HCT116 (cell line): ENCODE measurements around the gene OR13C3. TPM values are rescaled to one million over a fixed set of nuclear protein-coding genes. Genes with fewer than 3 reads are reported as not detected.

Source experiments
- ATAC-seq: fragments of 200-7000 bp; cut with Tn5 transposase; 2 replicates; pipeline ENCODE4 v1.9.1; 2020; ENCODE audit warnings: mild to moderate bottlenecking, moderate library complexity
- BruUV-seq: library from RNA; stranded (reverse); fragments of 400-500 nt; replicated peaks from 2 replicates; lab custom pipeline; 2021; lab: Mats Ljungman, UMichigan
- CTCF ChIA-PET: fragments of 300-600 bp; sonication (Branson Sonifier 250); formaldehyde crosslinking; loops from one replicate; lab custom pipeline; 2021; ENCODE audit warnings: antibody characterized with exemption; lab: Charles Lee
- POLR2A ChIA-PET: fragments of 300-600, 350-600 bp; sonication (Branson Sonifier 250); formaldehyde crosslinking; loops from one replicate; lab custom pipeline; 2021; ENCODE audit warnings: antibody characterized with exemption; lab: Charles Lee
- RAD21 ChIA-PET, 2 experiments: fragments of 300-600 bp; sonication (Branson Sonifier 250); formaldehyde crosslinking; loops; one replicate each; lab custom pipeline; 2023; ENCODE audit warnings: low total read pairs in 2 of 2; ENCODE audit not compliant: uncharacterized antibody in 2 of 2, unreplicated experiment in 2 of 2, low non-redundant PET in 1 of 2; lab: Charles Lee
- DNase-seq: peaks from one replicate; pipeline ENCODE4 v3.0.0-alpha.2; 2010; ENCODE audit warnings: low read depth, low spot score
- H2AFZ ChIP-seq: fragments of 200-600 bp; shearing (Covaris generic), sonication (generic); 2 replicates; pipeline ENCODE4 v1.6.1; 2017; ENCODE audit warnings: low read depth, mixed run types, mixed read lengths, antibody characterized with exemption, low read length; ENCODE audit not compliant: poor library complexity, severe bottlenecking
- H3K27ac ChIP-seq: 2 replicates; pipeline ENCODE4 v1.5.1; 2012; ENCODE audit warnings: low read depth, low read length
- H3K27me3 ChIP-seq: fragments of 200-600 bp; sonication (generic); 2 replicates; pipeline ENCODE4 v1.6.1; 2016; ENCODE audit warnings: mixed run types, low read length, mixed read lengths; ENCODE audit not compliant: insufficient read depth
- H3K36me3 ChIP-seq, 2 experiments: fragments of 200-500 bp in 1 of 2; fragments of 200-600 bp in 1 of 2; sonication (Bioruptor generic) in 1 of 2; sonication (generic) in 1 of 2; 2 replicates each; pipeline versions ENCODE4 v1.5.1 to v1.6.1; 2014 to 2016; ENCODE audit warnings: low read length in 2 of 2, inconsistent platforms in 1 of 2, mixed read lengths in 1 of 2, mixed run types in 1 of 2; ENCODE audit not compliant: insufficient read depth in 2 of 2, control insufficient read depth in 1 of 2
- H3K4me1 ChIP-seq, 2 experiments: fragments of 200-600 bp in 1 of 2; sonication (generic) in 1 of 2; 2 replicates each; pipeline versions ENCODE4 v1.5.1 to v1.6.1; 2012 to 2017; ENCODE audit warnings: low read length in 2 of 2, inconsistent platforms in 1 of 2, mild to moderate bottlenecking in 1 of 2, mixed read lengths in 1 of 2, mixed run types in 1 of 2, moderate library complexity in 1 of 2; ENCODE audit not compliant: insufficient read depth in 2 of 2, control insufficient read depth in 1 of 2
- H3K4me2 ChIP-seq: fragments of 200-600 bp; sonication (generic); 2 replicates; pipeline ENCODE4 v1.6.1; 2017; ENCODE audit warnings: mixed run types, low read length, mixed read lengths
- H3K4me3 ChIP-seq, 2 experiments: fragments of 200-600 bp in 1 of 2; sonication (generic) in 1 of 2; replicated peaks in 1 of 2; 2 replicates each; pipeline ENCODE4 v1.5.1; 2011 to 2016; ENCODE audit warnings: low read length in 2 of 2, control low read depth in 1 of 2, low read depth in 1 of 2, mild to moderate bottlenecking in 1 of 2, mixed read lengths in 1 of 2, mixed run types in 1 of 2
- H3K79me2 ChIP-seq: fragments of 200-600 bp; sonication (generic); 2 replicates; pipeline ENCODE4 v1.6.1; 2017; ENCODE audit warnings: mild to moderate bottlenecking, mixed run types, low read length, moderate library complexity, mixed read lengths; ENCODE audit not compliant: insufficient read depth
- H3K9ac ChIP-seq: fragments of 200-600 bp; sonication (generic); 2 replicates; pipeline ENCODE4 v1.6.1; 2016; ENCODE audit warnings: low read length, mixed read lengths
- H3K9me2 ChIP-seq: fragments of 200-600 bp; sonication (generic), shearing (Covaris generic); 2 replicates; pipeline ENCODE4 v1.6.1; 2017; ENCODE audit warnings: mixed run types, mild to moderate bottlenecking, moderate library complexity; ENCODE audit not compliant: insufficient read depth
- H3K9me3 ChIP-seq, 2 experiments: fragments of 200-500 bp in 1 of 2; fragments of 200-600 bp in 1 of 2; sonication (Bioruptor generic) in 1 of 2; sonication (generic) in 1 of 2; 2 replicates each; pipeline ENCODE4 v1.6.1; 2014 to 2017; ENCODE audit warnings: low read length in 2 of 2, mixed read lengths in 2 of 2, inconsistent platforms in 1 of 2, low read depth in 1 of 2, mild to moderate bottlenecking in 1 of 2, mixed run types in 1 of 2, moderate library complexity in 1 of 2; ENCODE audit not compliant: control insufficient read depth in 1 of 2, insufficient read depth in 1 of 2
- H4K20me1 ChIP-seq: fragments of 200-600 bp; sonication (generic), shearing (Covaris generic); 2 replicates; pipeline ENCODE4 v1.6.1; 2017; ENCODE audit warnings: mixed run types, mild to moderate bottlenecking, moderate library complexity; ENCODE audit not compliant: insufficient read depth
- ATF3 ChIP-seq: IDR thresholded peaks from 2 replicates; pipeline ENCODE4 v1.6.1; 2012
- CBX3 ChIP-seq: IDR thresholded peaks from 2 replicates; pipeline ENCODE4 v1.6.1; 2012; ENCODE audit warnings: low read depth
- CEBPB ChIP-seq: IDR thresholded peaks from 2 replicates; pipeline ENCODE4 v1.6.1; 2012; ENCODE audit warnings: low read depth
- ELF1 ChIP-seq: IDR thresholded peaks from 2 replicates; pipeline ENCODE4 v1.6.1; 2012; ENCODE audit warnings: low read depth, borderline replicate concordance
- EZH2 ChIP-seq: fragments of 200-600 bp; sonication (generic); IDR thresholded peaks from 2 replicates; pipeline ENCODE4 v1.6.1; 2017; ENCODE audit warnings: antibody characterized with exemption, mixed run types
- EZH2phosphoT487 ChIP-seq: fragments of 200-600 bp; IDR thresholded peaks from 2 replicates; pipeline ENCODE4 v1.6.1; 2018; ENCODE audit warnings: antibody characterized with exemption, borderline replicate concordance
- FOSL1 ChIP-seq: IDR thresholded peaks from 2 replicates; pipeline ENCODE4 v1.6.1; 2012; ENCODE audit warnings: low read depth
- POLR2A ChIP-seq: IDR thresholded peaks from 2 replicates; pipeline ENCODE4 v1.7.0; 2011; ENCODE audit warnings: borderline replicate concordance; ENCODE audit not compliant: insufficient read depth, insufficient read length; ENCODE audit errors: extremely low read depth
- POLR2AphosphoS5 ChIP-seq: IDR thresholded peaks from 2 replicates; pipeline ENCODE4 v1.6.1; 2011; ENCODE audit warnings: mild to moderate bottlenecking, low read depth, low read length, moderate library complexity
- RAD21 ChIP-seq: IDR thresholded peaks from 2 replicates; pipeline ENCODE4 v1.6.1; 2012; ENCODE audit warnings: low read depth, mild to moderate bottlenecking
- SIN3A ChIP-seq: IDR thresholded peaks from 2 replicates; pipeline ENCODE4 v1.6.1; 2012; ENCODE audit warnings: low read depth
- SP1 ChIP-seq: IDR thresholded peaks from 2 replicates; pipeline ENCODE4 v1.6.1; 2012; ENCODE audit warnings: low read depth
- SRF ChIP-seq: IDR thresholded peaks from 2 replicates; pipeline ENCODE4 v1.6.1; 2012; ENCODE audit warnings: low read depth
- TCF7L2 ChIP-seq: IDR thresholded peaks from 2 replicates; pipeline ENCODE4 v1.7.0; 2011; ENCODE audit warnings: borderline replicate concordance, inconsistent platforms; ENCODE audit not compliant: insufficient read depth, insufficient read length; ENCODE audit errors: extremely low read depth
- YY1 ChIP-seq: IDR thresholded peaks from 2 replicates; pipeline ENCODE4 v1.6.1; 2011; ENCODE audit warnings: low read length, low read depth, moderate library complexity, mild to moderate bottlenecking; ENCODE audit not compliant: insufficient replicate concordance; ENCODE audit errors: extremely low read depth
- ZFX ChIP-seq: fragments of 450-650 bp; IDR thresholded peaks from 2 replicates; pipeline ENCODE4 v1.6.1; 2017
- ZNF274 ChIP-seq: fragments of 200-500 bp; sonication (Bioruptor generic); IDR thresholded peaks from 2 replicates; pipeline ENCODE4 v1.6.1; 2014; ENCODE audit warnings: mild to moderate bottlenecking, low read depth, low read length, inconsistent platforms
- intact Hi-C: fragments of 100-400 bp; cut with micrococcal nuclease; formaldehyde crosslinking; loops from 2 replicates; pipeline ENCODE4 v1.10.0; 2022
- total RNA-seq: library from RNA; stranded (reverse); gene quantifications from one replicate; pipeline ENCODE4 v1.2.1, GENCODE V29; 2021; ENCODE audit not compliant: unreplicated experiment
- TF ChIP-seq, protein P1 (sequence below): IDR thresholded peaks from 2 replicates; pipeline ENCODE4 v1.6.1; 2012; ENCODE audit warnings: low read depth
- TF ChIP-seq, protein P2 (sequence below): IDR thresholded peaks from 2 replicates; pipeline ENCODE4 v1.6.1; 2012
- TF ChIP-seq, protein P3 (sequence below), 3 experiments: fragments of 200-600 bp in 1 of 3; sonication (generic) in 1 of 3; IDR thresholded peaks in 2 of 3; conservative IDR thresholded peaks in 1 of 3; 2 replicates each; pipeline ENCODE4 v1.5.1; 2012 to 2017; ENCODE audit warnings: low read depth in 2 of 3, low read length in 2 of 3, antibody characterized with exemption in 1 of 3, borderline replicate concordance in 1 of 3, control low read depth in 1 of 3, mild to moderate bottlenecking in 1 of 3, mixed read lengths in 1 of 3, mixed run types in 1 of 3, moderate library complexity in 1 of 3; ENCODE audit not compliant: insufficient read depth in 1 of 3

OR13C3 gene
- total RNA-seq, 1 experiment from 2014 or later: not detected

GRCh38 chr9:104514901-104515300, 21.8 kb downstream of the OR13C3 start:
- no peak overlapping the region for H3K4me3 ChIP-seq
- H3K9me3 ChIP-seq: no peaks in the 10 kb centered on the region
- RAD21 ChIA-PET: no interaction called here
- no peaks in the 10 kb centered on the region for H4K20me1 ChIP-seq
- H3K27me3 ChIP-seq: no peaks in the 10 kb centered on the region; the same call in 1 of the 2 replicates
- no peaks in the 10 kb centered on the region for H3K36me3 ChIP-seq
- intact Hi-C loops: no loop called here
- ATAC-seq: no peak
- H3K9me2 ChIP-seq: no peaks in the 10 kb centered on the region
- DNase-seq: no peak
- no TSS peak for BruUV-seq
- H3K4me1 ChIP-seq: no peaks in the 10 kb centered on the region
- POLR2A ChIA-PET: no interaction called here
- H3K9ac ChIP-seq: no peak overlapping the region
- no peak for TF ChIP-seq SP1
- TF ChIP-seq, protein P1, sequence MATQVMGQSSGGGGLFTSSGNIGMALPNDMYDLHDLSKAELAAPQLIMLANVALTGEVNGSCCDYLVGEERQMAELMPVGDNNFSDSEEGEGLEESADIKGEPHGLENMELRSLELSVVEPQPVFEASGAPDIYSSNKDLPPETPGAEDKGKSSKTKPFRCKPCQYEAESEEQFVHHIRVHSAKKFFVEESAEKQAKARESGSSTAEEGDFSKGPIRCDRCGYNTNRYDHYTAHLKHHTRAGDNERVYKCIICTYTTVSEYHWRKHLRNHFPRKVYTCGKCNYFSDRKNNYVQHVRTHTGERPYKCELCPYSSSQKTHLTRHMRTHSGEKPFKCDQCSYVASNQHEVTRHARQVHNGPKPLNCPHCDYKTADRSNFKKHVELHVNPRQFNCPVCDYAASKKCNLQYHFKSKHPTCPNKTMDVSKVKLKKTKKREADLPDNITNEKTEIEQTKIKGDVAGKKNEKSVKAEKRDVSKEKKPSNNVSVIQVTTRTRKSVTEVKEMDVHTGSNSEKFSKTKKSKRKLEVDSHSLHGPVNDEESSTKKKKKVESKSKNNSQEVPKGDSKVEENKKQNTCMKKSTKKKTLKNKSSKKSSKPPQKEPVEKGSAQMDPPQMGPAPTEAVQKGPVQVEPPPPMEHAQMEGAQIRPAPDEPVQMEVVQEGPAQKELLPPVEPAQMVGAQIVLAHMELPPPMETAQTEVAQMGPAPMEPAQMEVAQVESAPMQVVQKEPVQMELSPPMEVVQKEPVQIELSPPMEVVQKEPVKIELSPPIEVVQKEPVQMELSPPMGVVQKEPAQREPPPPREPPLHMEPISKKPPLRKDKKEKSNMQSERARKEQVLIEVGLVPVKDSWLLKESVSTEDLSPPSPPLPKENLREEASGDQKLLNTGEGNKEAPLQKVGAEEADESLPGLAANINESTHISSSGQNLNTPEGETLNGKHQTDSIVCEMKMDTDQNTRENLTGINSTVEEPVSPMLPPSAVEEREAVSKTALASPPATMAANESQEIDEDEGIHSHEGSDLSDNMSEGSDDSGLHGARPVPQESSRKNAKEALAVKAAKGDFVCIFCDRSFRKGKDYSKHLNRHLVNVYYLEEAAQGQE: no peak
- no peak for TF ChIP-seq POLR2AphosphoS5
- no peak for TF ChIP-seq EZH2phosphoT487
- no peak for TF ChIP-seq FOSL1
- no peak for TF ChIP-seq CBX3
- TF ChIP-seq ZNF274: no peak
- TF ChIP-seq, protein P2, sequence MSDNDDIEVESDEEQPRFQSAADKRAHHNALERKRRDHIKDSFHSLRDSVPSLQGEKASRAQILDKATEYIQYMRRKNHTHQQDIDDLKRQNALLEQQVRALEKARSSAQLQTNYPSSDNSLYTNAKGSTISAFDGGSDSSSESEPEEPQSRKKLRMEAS: no peak
- TF ChIP-seq ATF3: no peak
- no peak for TF ChIP-seq YY1
- TF ChIP-seq ZFX: no peak
- no peak for TF ChIP-seq ELF1
- no peak for TF ChIP-seq POLR2A
- TF ChIP-seq EZH2: no peak
- TF ChIP-seq TCF7L2: no peak
- no peak for TF ChIP-seq SRF
- TF ChIP-seq SIN3A: no peak
- no peak for TF ChIP-seq CEBPB
- TF ChIP-seq RAD21: no peak
- TF ChIP-seq, protein P3, sequence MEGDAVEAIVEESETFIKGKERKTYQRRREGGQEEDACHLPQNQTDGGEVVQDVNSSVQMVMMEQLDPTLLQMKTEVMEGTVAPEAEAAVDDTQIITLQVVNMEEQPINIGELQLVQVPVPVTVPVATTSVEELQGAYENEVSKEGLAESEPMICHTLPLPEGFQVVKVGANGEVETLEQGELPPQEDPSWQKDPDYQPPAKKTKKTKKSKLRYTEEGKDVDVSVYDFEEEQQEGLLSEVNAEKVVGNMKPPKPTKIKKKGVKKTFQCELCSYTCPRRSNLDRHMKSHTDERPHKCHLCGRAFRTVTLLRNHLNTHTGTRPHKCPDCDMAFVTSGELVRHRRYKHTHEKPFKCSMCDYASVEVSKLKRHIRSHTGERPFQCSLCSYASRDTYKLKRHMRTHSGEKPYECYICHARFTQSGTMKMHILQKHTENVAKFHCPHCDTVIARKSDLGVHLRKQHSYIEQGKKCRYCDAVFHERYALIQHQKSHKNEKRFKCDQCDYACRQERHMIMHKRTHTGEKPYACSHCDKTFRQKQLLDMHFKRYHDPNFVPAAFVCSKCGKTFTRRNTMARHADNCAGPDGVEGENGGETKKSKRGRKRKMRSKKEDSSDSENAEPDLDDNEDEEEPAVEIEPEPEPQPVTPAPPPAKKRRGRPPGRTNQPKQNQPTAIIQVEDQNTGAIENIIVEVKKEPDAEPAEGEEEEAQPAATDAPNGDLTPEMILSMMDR (IDR thresholded peaks at IDR 0.05 in 2 of 3, conservative IDR thresholded peaks at IDR 0.05 in 1 of 3; ENCODE audit: borderline replicate concordance in 1 of 3, insufficient read depth in 1 of 3, low read depth in 2 of 3, low read length in 2 of 3): no peak
- no peak overlapping the region for H2AFZ ChIP-seq
- no peak overlapping the region for H3K27ac ChIP-seq
- CTCF ChIA-PET: no interaction called here
- H3K79me2 ChIP-seq: no peaks in the 10 kb centered on the region
- H3K4me2 ChIP-seq: no peak overlapping the region
